A549 (cell line): ENCODE data around the gene VPS51. TPM values are rescaled to one million over a fixed set of nuclear protein-coding genes. Genes with fewer than 3 reads are reported as not detected.

Source experiments
- ATAC-seq, 2 experiments: fragments of 200-7000 bp in 1 of 2; fragments of >200 bp in 1 of 2; cut with Nextera tagmentation in 1 of 2; cut with Tn5 transposase in 1 of 2; 3 replicates each; pipeline versions ENCODE4 v1.8.0 to v1.9.1; 2018 to 2020; ENCODE audit warnings: mild to moderate bottlenecking in 1 of 2, moderate library complexity in 1 of 2
- CTCF ChIA-PET: fragments of 300-600 bp; sonication (Branson Sonifier 250); formaldehyde crosslinking; extraction: SDS; loops from one replicate; lab custom pipeline; 2021; ENCODE audit warnings: antibody characterized with exemption, inconsistent platforms; lab: Yijun Ruan, JAX
- POLR2A ChIA-PET: fragments of 350-600 bp; formaldehyde crosslinking; extraction: SDS; loops from one replicate; lab custom pipeline; 2021; ENCODE audit warnings: antibody characterized with exemption, inconsistent platforms; lab: Yijun Ruan, JAX
- DNase-seq, 2 experiments: peaks; one replicate each; pipeline versions ENCODE4 v3.0.0 to v3.0.0-alpha.2; 2011 to 2016; ENCODE audit warnings: low read depth in 1 of 2, low spot score in 1 of 2
- FAIRE-seq: peaks from 2 replicates; lab custom pipeline; 2011; peaks lifted over from hg19 to GRCh38; lab: Jason Lieb, UNC
- H3K27ac ChIP-seq, 2 experiments: fragments of >200 bp; sonication (Bioruptor Twin); formaldehyde crosslinking; 3 replicates each; pipeline ENCODE4 v1.5.1; 2016 to 2017
- H3K4me1 ChIP-seq: fragments of >200 bp; sonication (Bioruptor Twin); formaldehyde crosslinking; 3 replicates; pipeline ENCODE4 v1.6.1; 2016
- H3K4me2 ChIP-seq: fragments of >200 bp; sonication (Bioruptor Twin); formaldehyde crosslinking; 3 replicates; pipeline ENCODE4 v1.6.1; 2016
- H3K4me3 ChIP-seq: fragments of >200 bp; sonication (Bioruptor Twin); formaldehyde crosslinking; 3 replicates; pipeline ENCODE4 v1.5.1; 2016
- H3K9me3 ChIP-seq: fragments of >200 bp; sonication (Bioruptor Twin); formaldehyde crosslinking; 3 replicates; pipeline ENCODE4 v1.6.1; 2016
- BCL3 ChIP-seq: fragments of >200 bp; sonication (Bioruptor Twin); formaldehyde crosslinking; IDR thresholded peaks from 3 replicates; pipeline ENCODE4 v1.6.1; 2016
- E2F6 ChIP-seq: IDR thresholded peaks from 2 replicates; pipeline ENCODE4 v1.6.1; 2012; ENCODE audit warnings: low read depth, borderline replicate concordance
- EHF ChIP-seq: fragments of 250-450 bp; sonication (Bioruptor Pico); IDR thresholded peaks from 2 replicates; pipeline ENCODE4 v1.5.0; 2020; ENCODE audit warnings: mild to moderate bottlenecking
- EP300 ChIP-seq, 2 experiments: fragments of >200 bp; sonication (Bioruptor Twin); formaldehyde crosslinking; IDR thresholded peaks; 2 replicates in 1 of 2; 3 replicates in 1 of 2; pipeline ENCODE4 v1.6.1; 2016 to 2017
- HMGXB4 ChIP-seq: fragments of 250-450 bp; sonication (Bioruptor Pico); IDR thresholded peaks from 2 replicates; pipeline ENCODE4 v1.5.0; 2021; ENCODE audit warnings: mild to moderate bottlenecking, moderate library complexity, borderline replicate concordance
- JUN ChIP-seq, 2 experiments: fragments of >200 bp; sonication (Bioruptor Twin); formaldehyde crosslinking; IDR thresholded peaks; 2 replicates in 1 of 2; 3 replicates in 1 of 2; pipeline ENCODE4 v1.6.1; 2016 to 2017
- JUNB ChIP-seq: fragments of >200 bp; sonication (Bioruptor Twin); formaldehyde crosslinking; IDR thresholded peaks from 2 replicates; pipeline ENCODE4 v1.6.1; 2016
- KDM5A ChIP-seq: fragments of 200-600 bp; sonication (generic); IDR thresholded peaks from 2 replicates; pipeline ENCODE4 v1.6.1; 2016; ENCODE audit warnings: antibody characterized with exemption, mild to moderate bottlenecking
- MAX ChIP-seq: IDR thresholded peaks from 2 replicates; pipeline ENCODE4 v1.6.1; 2012
- MYC ChIP-seq: IDR thresholded peaks from 2 replicates; pipeline ENCODE4 v1.6.1; 2012; ENCODE audit warnings: mild to moderate bottlenecking, inconsistent platforms, low read length, improper control_type of control experiment, borderline replicate concordance
- NR3C1 ChIP-seq: fragments of >200 bp; sonication (Bioruptor Twin); formaldehyde crosslinking; IDR thresholded peaks from 3 replicates; pipeline ENCODE4 v1.6.1; 2017
- PBX3 ChIP-seq: IDR thresholded peaks from 2 replicates; pipeline ENCODE4 v1.6.1; 2012
- PHF8 ChIP-seq: fragments of 200-600 bp; sonication (generic); IDR thresholded peaks from 2 replicates; pipeline ENCODE4 v1.6.1; 2016; ENCODE audit warnings: low read depth, mild to moderate bottlenecking, antibody characterized with exemption, moderate library complexity, borderline replicate concordance
- POLR2A ChIP-seq: IDR thresholded peaks from 2 replicates; pipeline ENCODE4 v1.6.1; 2012; ENCODE audit warnings: mild to moderate bottlenecking, low read length
- REST ChIP-seq: fragments of 200-600 bp; sonication (generic); IDR thresholded peaks from 2 replicates; pipeline ENCODE4 v1.6.1; 2016; ENCODE audit warnings: antibody characterized with exemption, mild to moderate bottlenecking, moderate library complexity
- USF2 ChIP-seq: fragments of 450-650 bp; IDR thresholded peaks from 2 replicates; pipeline ENCODE4 v1.6.1; 2014; ENCODE audit warnings: antibody characterized with exemption
- ZSCAN20 ChIP-seq: fragments of 250-450 bp; sonication (Bioruptor Pico); IDR thresholded peaks from 2 replicates; pipeline ENCODE4 v1.8.0; 2022; ENCODE audit warnings: mild to moderate bottlenecking, moderate library complexity
- whole genome bisulfite sequencing: methylation state at CpG from one replicate; pipeline ENCODE4 v1.1.6; 2017; ENCODE audit errors: missing lambda C conversion rate; 5-methylcytosine and 5-hydroxymethylcytosine counted together
- polyA plus RNA-seq, 4 experiments: library from polyadenylated mRNA; depleted of rRNA in 3 of 4; stranded (reverse); fragments of >200 nt; fragmentation: RNase III in 1 of 4; extraction: RNeasy Plus Mini Kit Qiagen cat#74134 plus additional on column Dnase treatment in 1 of 4; gene quantifications; 2 replicates in 3 of 4; 3 replicates in 1 of 4; pipeline ENCODE4 v1.2.3, GENCODE V29; 2011 to 2017

VPS51 gene
- polyA plus RNA-seq, 2 of the 4 experiments (the other 2 are of a cell fraction) = 37.2 to 51.0 TPM

GRCh38 chr11:65058012-65058411, 38.0 kb upstream of the VPS51 start:
- H3K4me1 ChIP-seq = no peaks in the 10 kb centered on the region
- DNase-seq = no peak
- no peak for ATAC-seq
- no peaks in the 10 kb centered on the region for H3K9me3 ChIP-seq
- POLR2A ChIA-PET = no interaction called here
- no peak for TF ChIP-seq PHF8
- no peak for TF ChIP-seq REST
- no peak for TF ChIP-seq JUN (IDR thresholded peaks at IDR 0.05)
- TF ChIP-seq NR3C1 = no peak
- no peak for TF ChIP-seq JUNB
- no peak for TF ChIP-seq EP300 (IDR thresholded peaks at IDR 0.05)
- no peak for TF ChIP-seq EHF (CRISPR knock-in tag)
- TF ChIP-seq KDM5A = no peak
- no peak for TF ChIP-seq BCL3
- no peak for TF ChIP-seq USF2
- TF ChIP-seq ZSCAN20 (CRISPR knock-in tag) = no peak
- TF ChIP-seq PBX3 = no peak
- TF ChIP-seq MAX = no peak
- no peak for TF ChIP-seq MYC
- no peak for TF ChIP-seq POLR2A
- no peak for TF ChIP-seq HMGXB4 (CRISPR knock-in tag)
- no peak for TF ChIP-seq E2F6
- H3K27ac ChIP-seq = no peak overlapping the region
- H3K4me3 ChIP-seq = no peak overlapping the region
- 69% methylated on average over 11 of the region's 13 CpGs for WGBS
- CTCF ChIA-PET = interaction anchor here (1.3 to 2.3 kb wide), 6 partner anchors 10 to 33 kb away, joined by 3 to 10 read pairs (median 4); partner anchors contain the start of gene SNX15
- H3K4me2 ChIP-seq = no peak overlapping the region
- no peak for FAIRE-seq
